Measurements from ENCODE around the gene CNTNAP2. TPM values are rescaled to one million over a fixed set of nuclear protein-coding genes. Genes with fewer than 3 reads are reported as not detected.
A peak's percentile ranks its signal among the peaks of the same experiment; 100 is the strongest.

CNTNAP2 gene
- total RNA-seq, 1 experiment from 2014 or later = not detected

DNA sequence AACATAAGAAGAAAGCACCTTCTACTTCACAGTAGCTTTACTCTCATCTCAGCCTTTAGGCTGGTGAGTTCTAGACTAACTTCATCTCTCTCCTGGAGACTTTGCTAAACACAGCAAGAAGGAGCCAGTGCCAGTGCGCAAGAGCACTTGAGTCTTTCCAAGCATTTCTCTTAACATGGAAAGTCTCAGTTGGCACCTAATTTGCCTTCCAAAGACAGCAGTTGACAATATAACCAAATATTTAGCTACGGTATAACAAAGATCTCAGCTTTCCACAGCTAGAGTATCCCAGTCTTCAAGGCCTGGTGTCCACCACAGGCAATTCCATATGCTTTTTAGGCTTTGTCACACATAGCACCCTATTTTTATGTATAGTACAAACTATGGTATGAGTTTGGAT lies 1204.9 kb downstream of the CNTNAP2 start:
- no peak for DNase-seq
- no peaks in the 10 kb centered on the region for H3K9me3 ChIP-seq
- H3K27me3 ChIP-seq = no peaks in the 10 kb centered on the region
- H3K36me3 ChIP-seq = no peaks in the 10 kb centered on the region
- H3K4me3 ChIP-seq = no peak overlapping the region

DNA sequence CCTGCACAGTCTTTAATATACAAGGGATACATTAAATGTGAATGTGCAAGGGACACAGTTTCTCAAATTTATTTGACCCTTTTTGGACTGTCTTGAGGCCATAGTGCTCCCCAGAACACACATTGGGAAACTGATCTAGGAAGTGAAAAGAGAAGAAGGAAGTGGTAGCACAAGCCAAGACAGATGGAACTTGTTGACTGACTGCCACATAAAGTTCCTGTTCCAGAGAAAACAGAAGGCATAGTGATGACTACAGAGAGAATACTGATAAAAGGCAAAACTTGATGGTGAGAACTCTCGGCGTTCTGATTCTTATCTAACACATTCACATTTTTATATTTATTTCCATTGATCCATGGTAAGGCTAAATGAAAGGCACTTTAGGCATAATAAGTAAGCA lies 1216.4 kb downstream of the CNTNAP2 start:
- no peaks in the 10 kb centered on the region for H3K36me3 ChIP-seq
- no peaks in the 10 kb centered on the region for H3K9me3 ChIP-seq
- no peak overlapping the region for H3K4me3 ChIP-seq
- H3K27me3 ChIP-seq = no peaks in the 10 kb centered on the region
- no peak for DNase-seq

DNA sequence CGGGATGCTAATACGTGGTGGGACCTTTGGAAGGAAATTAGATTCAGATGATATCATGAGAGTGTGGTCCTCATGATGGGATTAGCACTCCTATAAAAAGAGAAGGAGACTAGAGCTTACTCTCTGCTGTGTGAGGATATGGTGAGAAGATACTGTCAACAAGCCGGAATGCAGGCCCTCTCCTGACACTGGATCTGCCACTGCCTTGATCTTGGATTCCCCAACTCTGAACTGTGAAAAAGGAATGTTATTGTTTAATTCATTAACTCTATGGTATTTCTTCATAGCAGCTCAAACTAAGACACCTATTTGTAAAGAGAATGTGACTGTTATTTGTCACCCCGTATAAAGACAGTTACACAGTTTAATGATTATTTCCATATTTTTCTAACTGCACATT lies 1246.5 kb downstream of the CNTNAP2 start:
- Histone ChIP-seq H3K36me3 (no peaks in the 10 kb centered on the region), H3K9me3 (no peaks in the 10 kb centered on the region), H3K4me3 (no peak overlapping the region), H3K27me3 (no peaks in the 10 kb centered on the region)
- no peak for DNase-seq

DNA sequence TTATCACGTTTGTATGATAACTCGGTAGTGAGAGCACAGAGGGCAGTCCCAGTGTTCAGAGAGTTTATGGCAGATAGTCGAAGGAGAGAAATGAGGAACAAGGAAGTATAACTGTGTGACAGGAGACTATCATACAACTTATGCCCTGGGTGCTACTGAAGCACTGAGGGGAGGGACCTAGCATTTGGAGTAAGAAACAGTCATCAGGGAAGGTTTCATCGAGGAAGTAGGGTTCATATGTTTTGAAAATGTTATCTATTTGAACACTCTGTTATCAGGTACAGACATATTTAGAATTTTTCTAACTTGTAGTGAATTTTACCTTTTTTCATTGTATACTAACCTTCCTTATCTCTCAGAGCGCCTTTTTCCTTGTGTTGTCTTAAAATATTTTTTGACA lies 1259.6 kb downstream of the CNTNAP2 start:
- DNase-seq = no peak
- H3K9me3 ChIP-seq = no peaks in the 10 kb centered on the region; the same call in 1 of the 2 replicates
- no peaks in the 10 kb centered on the region for H3K36me3 ChIP-seq
- H3K4me3 ChIP-seq = no peak overlapping the region
- no peaks in the 10 kb centered on the region for H3K27me3 ChIP-seq

DNA sequence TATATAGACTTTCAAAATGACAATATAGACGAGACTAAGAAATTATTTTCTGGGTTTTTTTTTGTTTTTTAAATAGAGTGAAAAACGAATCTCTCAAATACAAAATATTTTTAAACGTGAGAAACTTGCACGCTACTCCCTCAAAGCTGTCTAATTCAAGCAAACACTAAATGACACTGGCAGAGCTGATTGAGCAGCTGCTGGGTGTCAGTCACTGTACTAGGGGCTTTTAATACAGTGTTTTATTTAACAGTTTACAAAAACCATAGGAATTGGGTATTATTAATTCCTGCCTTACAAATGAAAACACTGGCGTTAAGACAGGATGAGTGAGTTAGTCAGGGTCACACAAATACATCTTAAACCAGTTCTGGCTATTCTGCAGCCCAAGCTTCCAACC lies 1264.3 kb downstream of the CNTNAP2 start:
- no peaks in the 10 kb centered on the region for H3K27me3 ChIP-seq
- H3K36me3 ChIP-seq = no peaks in the 10 kb centered on the region
- H3K4me3 ChIP-seq = no peak overlapping the region
- no peak for DNase-seq
- no peaks in the 10 kb centered on the region; the same call in 1 of the 2 replicates for H3K9me3 ChIP-seq

DNA sequence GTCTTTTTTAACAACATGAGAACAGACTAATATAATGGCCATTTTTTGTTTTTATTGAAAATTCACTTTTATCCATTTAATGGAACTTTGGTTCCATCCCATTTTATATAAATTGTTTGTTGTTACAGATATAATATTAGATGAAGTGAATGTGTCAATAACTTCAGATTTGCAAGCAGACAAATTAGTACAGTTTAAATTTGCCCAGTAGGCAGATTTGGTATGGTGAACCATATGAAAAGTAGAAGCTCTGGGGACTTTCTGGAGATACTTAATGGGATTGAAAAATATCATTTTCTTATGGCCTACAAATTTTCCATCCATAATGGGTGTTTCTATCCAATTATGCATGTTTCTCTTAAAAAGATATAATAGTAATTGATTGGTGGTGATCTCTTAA lies 1277.7 kb downstream of the CNTNAP2 start:
- Histone ChIP-seq H3K9me3 (no peaks in the 10 kb centered on the region), H3K36me3 (no peaks in the 10 kb centered on the region), H3K4me3 (no peak overlapping the region), H3K27me3 (no peaks in the 10 kb centered on the region)
- DNase-seq = no peak

DNA sequence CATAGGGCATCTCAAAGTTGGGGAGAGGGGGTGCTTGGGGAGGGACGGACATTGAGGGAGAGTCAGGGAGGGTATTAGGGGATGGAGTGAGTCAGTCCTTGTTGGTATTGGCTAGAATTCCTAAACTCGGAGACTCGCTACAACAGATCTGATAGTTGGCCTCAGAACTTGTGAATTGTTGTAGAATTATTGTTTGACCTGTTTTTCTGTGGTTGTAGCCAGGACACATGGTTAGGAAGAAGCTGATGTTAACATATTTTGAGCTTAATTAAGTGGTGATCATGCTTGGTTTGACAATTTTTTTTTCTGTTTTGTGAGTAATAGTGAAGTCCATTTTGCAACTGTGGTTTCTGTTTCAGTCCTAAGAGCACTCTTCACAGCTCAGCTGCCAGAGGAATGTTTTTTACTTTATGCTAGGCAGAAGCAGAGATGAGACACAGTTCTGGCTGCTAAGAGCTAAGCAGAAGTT lies 1283.7 kb downstream of the CNTNAP2 start:
- Histone ChIP-seq H3K4me3 (no peak overlapping the region), H3K36me3 (no peaks in the 10 kb centered on the region), H3K9me3 (no peaks in the 10 kb centered on the region), H3K27me3 (no peaks in the 10 kb centered on the region)
- DNase-seq = no peak

DNA sequence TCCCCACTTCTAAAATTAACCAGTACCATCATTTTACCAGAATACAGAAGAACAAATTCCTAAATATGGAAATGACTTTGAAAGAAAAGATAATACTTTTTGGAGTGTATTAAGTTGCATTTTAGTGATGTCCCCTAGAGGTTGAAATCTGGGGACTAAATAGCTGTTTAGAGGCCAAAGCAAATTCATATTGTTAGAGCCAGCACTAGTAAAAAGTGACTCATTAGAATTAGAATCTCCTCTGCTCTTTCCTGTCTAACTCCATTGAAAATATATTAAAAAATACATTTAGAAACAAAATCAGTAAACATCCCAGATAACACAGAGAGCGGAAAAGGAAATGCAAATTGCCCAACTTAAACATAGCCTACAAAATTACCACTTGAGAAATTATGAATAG lies 1284.3 kb downstream of the CNTNAP2 start:
- H3K4me3 ChIP-seq = no peak overlapping the region
- no peak for DNase-seq

DNA sequence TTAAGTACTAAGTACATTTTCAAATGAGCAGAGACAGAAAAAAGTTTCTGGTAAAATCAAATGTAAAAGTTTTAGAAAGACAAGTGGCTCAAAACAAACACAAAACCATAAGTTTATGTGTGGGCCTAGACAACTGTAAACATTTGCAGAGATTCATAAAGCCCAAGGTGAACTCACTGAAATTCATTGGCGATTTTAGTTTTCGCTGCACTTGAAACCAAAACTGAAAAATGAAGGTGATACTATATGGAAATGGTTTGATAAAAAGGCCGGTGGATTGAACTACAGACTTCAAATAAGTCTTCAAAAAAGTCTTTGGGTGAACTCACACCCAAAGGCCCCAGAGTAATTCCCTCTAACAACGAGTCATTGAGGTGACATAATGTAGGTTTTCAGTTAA lies 1289.0 kb downstream of the CNTNAP2 start:
- Histone ChIP-seq H3K9me3 (no peaks in the 10 kb centered on the region), H3K4me3 (no peak overlapping the region), H3K27me3 (no peaks in the 10 kb centered on the region), H3K36me3 (no peaks in the 10 kb centered on the region)
- DNase-seq = no peak

More for the DNA sequence above, 1284.3 kb downstream of the CNTNAP2 start:
- no peaks in the 10 kb centered on the region for H3K36me3 ChIP-seq
- H3K9me3 ChIP-seq = no peaks in the 10 kb centered on the region
- no peaks in the 10 kb centered on the region for H3K27me3 ChIP-seq

DNA sequence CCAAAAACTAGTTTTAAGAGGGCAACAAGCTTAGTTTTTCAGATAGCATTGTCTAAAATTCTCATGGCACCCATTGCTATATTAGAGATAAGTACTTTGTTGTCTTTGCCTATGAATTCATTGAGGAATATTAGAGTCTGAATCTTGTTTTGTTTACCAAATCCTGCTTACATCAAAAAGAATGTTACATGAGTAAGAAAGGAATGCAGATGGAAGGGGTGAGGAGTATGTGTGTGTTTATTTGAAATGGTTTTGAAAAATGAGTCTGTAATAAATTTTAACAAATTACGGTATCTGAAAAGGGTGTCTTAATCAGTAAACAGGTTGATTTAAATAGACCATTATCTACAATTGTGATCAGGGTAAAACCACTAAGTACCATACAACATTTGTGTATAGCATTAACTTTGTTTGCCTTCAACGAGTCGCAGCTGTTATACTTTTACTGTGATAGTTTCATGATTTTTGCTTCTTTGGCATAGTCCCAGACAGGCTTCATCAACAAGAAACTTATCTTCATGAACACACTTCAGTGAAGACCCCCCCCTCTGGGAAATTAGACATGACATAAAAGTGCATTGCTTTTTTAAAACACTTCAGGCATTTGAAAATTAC lies 1290.0 kb downstream of the CNTNAP2 start:
- Histone ChIP-seq H3K9me3 (no peaks in the 10 kb centered on the region), H3K4me3 (no peak overlapping the region), H3K27me3 (no peaks in the 10 kb centered on the region), H3K36me3 (no peaks in the 10 kb centered on the region)
- DNase-seq = no peak

DNA sequence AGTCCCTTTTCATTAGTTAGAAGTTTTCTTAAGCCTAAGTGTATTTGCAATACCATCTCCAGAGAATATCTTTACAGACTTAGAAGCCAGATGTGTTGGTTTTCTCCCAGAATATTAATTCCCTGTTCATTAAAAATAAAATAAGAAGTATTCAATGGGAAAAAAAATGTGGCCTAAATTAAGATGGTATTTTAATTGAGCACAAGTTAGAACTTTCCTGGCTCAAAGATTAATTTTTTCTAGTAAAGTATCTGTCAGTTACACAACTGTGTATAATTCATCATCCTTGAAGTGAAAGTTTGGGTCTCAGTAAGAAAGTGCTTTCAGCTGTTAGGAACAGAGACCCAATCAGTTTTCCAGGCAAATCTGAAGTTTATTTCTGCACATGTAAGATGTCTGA lies 1294.5 kb downstream of the CNTNAP2 start:
- H3K9me3 ChIP-seq = no peaks in the 10 kb centered on the region
- no peaks in the 10 kb centered on the region for H3K27me3 ChIP-seq
- H3K36me3 ChIP-seq = no peaks in the 10 kb centered on the region
- H3K4me3 ChIP-seq = no peak overlapping the region
- no peak for DNase-seq

DNA sequence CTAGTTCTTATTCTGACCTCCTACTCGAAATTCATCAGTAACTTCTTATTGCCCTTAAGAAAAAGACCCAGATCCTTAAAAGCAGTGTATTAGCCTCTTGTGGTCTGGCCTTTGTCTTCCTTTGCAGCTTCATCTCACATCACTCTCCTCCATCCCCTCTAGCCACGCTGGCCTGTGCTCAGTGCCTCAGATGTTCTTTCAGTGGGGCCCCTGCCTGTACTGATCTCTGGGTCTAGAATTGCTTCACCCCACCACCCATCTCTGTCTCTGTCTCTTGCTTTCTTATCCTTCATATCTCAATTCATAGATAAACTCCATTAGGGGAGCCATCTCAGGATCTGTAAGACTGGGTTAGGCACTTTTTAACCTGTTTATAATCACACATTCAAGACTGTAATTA lies 1295.5 kb downstream of the CNTNAP2 start:
- H3K36me3 ChIP-seq = no peaks in the 10 kb centered on the region
- no peaks in the 10 kb centered on the region for H3K27me3 ChIP-seq
- no peak overlapping the region for H3K4me3 ChIP-seq
- no peak for DNase-seq
- H3K9me3 ChIP-seq = no peaks in the 10 kb centered on the region

DNA sequence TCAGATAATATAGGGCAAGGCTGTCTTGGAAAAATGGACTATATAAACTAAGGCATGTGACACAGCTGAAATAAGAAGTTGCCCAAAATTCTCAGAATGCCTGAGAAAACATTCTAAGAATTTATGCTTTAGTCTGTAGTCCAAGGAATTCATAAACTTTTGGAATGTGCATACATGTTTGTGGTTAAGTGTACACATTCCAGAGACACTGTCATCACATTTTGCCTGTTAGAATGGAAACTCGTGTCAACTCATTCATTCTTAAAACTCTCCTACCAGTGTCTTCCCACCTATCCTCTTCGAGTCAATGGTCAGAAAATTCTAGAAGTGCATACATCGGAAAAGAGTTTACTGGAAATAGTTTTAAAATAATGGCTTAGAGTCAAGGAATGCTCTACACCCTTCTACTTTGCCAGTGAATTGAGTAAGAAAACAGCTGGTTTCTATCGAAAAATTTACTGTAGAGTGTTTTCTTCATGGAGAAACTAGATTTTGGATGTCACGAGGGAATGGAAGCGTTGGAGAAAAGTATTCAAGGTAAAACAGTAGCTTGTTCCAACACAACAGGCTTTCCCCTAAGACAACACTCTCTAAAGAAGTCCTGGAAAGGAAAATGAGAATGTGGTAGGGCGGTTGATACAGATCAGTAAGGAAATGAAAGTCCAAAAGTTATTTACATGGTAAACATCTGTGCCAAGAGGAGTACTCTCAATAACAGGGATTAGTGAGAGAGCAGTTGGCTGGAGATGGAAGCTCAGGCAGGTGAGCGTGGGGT lies 1296.4 kb downstream of the CNTNAP2 start:
- H3K9me3 ChIP-seq = no peaks in the 10 kb centered on the region
- no peak for DNase-seq
- H3K27me3 ChIP-seq = no peaks in the 10 kb centered on the region
- no peaks in the 10 kb centered on the region for H3K36me3 ChIP-seq
- H3K4me3 ChIP-seq = peak overlapping the region; percentile 5; the same call in 1 of the 2 replicates

DNA sequence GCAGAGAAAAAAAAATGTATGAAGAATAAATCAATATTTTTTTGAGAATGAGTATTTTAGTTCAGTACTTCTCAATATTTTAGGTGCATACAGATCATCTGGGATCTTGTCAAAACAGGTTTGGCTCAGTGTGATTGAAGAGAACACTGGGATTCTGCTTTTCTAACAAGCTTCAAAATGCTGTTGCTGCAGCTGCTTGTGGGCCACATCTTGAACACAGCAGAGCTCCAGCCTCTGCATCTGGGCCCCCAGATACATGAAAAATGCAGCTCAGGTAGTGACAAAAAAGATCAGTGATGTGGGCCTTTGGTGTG lies 1296.9 kb downstream of the CNTNAP2 start:
- Histone ChIP-seq H3K4me3 (no peak overlapping the region; the same call in 1 of the 2 replicates), H3K36me3 (no peaks in the 10 kb centered on the region)

DNA sequence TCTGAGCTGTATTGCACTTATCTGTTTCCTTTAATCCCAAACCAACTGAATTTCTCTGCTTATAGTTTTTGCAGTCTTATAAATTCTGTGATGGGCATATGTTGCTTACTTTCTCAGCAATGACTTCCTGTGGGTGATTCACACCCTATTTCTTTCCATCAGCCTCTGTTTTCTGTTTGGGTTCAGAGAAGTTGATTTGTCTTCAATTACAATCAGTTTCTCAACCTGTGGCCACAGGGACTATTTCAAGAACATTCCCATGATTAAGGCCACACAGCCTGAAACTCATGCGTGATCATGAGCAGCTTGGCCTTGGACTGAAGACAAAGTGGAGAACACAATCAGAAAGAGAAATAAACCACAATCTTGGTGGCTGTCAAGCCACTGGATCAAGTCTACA lies 1299.4 kb downstream of the CNTNAP2 start:
- Histone ChIP-seq H3K27me3 (no peaks in the 10 kb centered on the region), H3K4me3 (no peak overlapping the region), H3K9me3 (no peaks in the 10 kb centered on the region), H3K36me3 (no peaks in the 10 kb centered on the region)
- no peak for DNase-seq

More for the DNA sequence above, 1296.9 kb downstream of the CNTNAP2 start:
- Histone ChIP-seq H3K9me3 (no peaks in the 10 kb centered on the region), H3K27me3 (no peaks in the 10 kb centered on the region)
- no peak for DNase-seq

DNA sequence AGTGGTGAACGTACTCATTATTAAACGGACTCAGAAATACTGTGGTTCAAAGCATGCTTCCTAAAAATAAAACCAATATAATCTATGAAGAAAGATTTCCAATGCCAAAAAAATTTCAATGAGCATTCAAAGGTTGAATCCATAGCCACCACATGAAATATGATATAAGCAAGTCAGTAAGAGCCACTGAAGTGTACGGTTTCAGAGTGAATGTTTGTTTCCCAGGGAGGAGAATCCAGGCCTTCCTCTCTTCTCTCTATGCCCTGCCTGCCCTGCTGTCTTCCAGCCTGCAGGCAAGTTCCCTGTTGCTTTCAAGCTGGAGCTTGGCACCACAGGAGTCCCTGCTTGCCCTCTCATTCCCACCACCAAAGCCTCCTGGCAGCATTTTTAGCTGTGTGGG lies 1302.4 kb downstream of the CNTNAP2 start:
- no peaks in the 10 kb centered on the region for H3K36me3 ChIP-seq
- DNase-seq = no peak
- H3K27me3 ChIP-seq = no peaks in the 10 kb centered on the region
- no peak overlapping the region for H3K4me3 ChIP-seq
- no peaks in the 10 kb centered on the region for H3K9me3 ChIP-seq

DNA sequence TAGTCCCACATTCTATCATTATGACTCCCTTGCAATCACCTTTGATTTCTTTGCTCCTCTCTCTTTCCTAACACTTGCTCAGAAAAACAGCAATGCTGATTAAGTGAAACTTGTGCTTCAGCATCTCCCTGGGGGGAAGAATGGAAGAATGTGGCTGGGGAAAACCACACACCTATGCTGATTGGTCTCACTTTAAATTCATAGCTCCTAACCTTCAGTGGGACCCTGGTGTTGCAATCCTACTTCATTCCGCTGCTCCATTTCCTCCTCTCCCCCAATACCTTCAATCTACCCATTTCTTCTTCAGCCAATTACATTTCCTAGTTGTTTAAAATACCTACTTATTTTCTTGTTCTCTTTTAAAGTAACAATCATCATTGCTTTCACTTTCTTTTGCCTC lies 1307.3 kb downstream of the CNTNAP2 start:
- DNase-seq = no peak

DNA sequence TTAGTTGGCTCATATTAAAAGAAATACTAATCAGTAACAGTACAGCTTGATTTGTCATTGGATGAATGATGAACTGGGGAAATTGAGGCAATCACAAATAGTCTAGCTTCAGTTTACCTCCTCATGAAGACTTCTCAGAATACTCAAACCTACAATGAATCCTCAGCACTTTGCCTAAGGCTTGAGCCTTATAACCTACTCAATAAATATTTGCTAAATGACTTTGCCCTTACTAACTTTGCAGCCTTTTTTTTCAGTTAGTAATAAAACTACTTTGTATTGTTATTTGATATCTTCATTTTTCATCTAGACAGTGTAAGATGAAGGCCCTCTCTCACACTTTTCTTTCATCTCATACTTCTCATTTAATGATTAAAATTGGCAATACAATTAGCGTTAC lies 1311.5 kb downstream of the CNTNAP2 start:
- no peaks in the 10 kb centered on the region for H3K9me3 ChIP-seq
- DNase-seq = no peak
- H3K36me3 ChIP-seq = no peaks in the 10 kb centered on the region
- no peaks in the 10 kb centered on the region for H3K27me3 ChIP-seq
- H3K4me3 ChIP-seq = no peak overlapping the region

More for the DNA sequence above, 1307.3 kb downstream of the CNTNAP2 start:
- H3K9me3 ChIP-seq = no peaks in the 10 kb centered on the region
- no peaks in the 10 kb centered on the region for H3K36me3 ChIP-seq
- H3K4me3 ChIP-seq = no peak overlapping the region
- no peaks in the 10 kb centered on the region for H3K27me3 ChIP-seq

Data from MG63 (cell line).